HCT116 (cell line): Measurements from ENCODE around the gene CALM3. TPM values are rescaled to one million over a fixed set of nuclear protein-coding genes. Genes with fewer than 3 reads are reported as not detected.

ENCODE experiments used
- ATAC-seq: fragments of 200-7000 bp; cut with Tn5 transposase; 2 replicates; pipeline ENCODE4 v1.9.1; 2020; ENCODE audit warnings: mild to moderate bottlenecking, moderate library complexity
- BruUV-seq: library from RNA; stranded (reverse); fragments of 400-500 nt; replicated peaks from 2 replicates; lab custom pipeline; 2021; lab: Mats Ljungman, UMichigan
- CTCF ChIA-PET: fragments of 300-600 bp; sonication (Branson Sonifier 250); formaldehyde crosslinking; loops from one replicate; lab custom pipeline; 2021; ENCODE audit warnings: antibody characterized with exemption; lab: Charles Lee
- POLR2A ChIA-PET: fragments of 300-600, 350-600 bp; sonication (Branson Sonifier 250); formaldehyde crosslinking; loops from one replicate; lab custom pipeline; 2021; ENCODE audit warnings: antibody characterized with exemption; lab: Charles Lee
- RAD21 ChIA-PET, 2 experiments: fragments of 300-600 bp; sonication (Branson Sonifier 250); formaldehyde crosslinking; loops; one replicate each; lab custom pipeline; 2023; ENCODE audit warnings: low total read pairs in 2 of 2; ENCODE audit not compliant: uncharacterized antibody in 2 of 2, unreplicated experiment in 2 of 2, low non-redundant PET in 1 of 2; lab: Charles Lee
- DNase-seq: peaks from one replicate; pipeline ENCODE4 v3.0.0-alpha.2; 2010; ENCODE audit warnings: low read depth, low spot score
- H2AFZ ChIP-seq: fragments of 200-600 bp; shearing (Covaris generic), sonication (generic); 2 replicates; pipeline ENCODE4 v1.6.1; 2017; ENCODE audit warnings: low read depth, mixed run types, mixed read lengths, antibody characterized with exemption, low read length; ENCODE audit not compliant: poor library complexity, severe bottlenecking
- H3K27ac ChIP-seq: 2 replicates; pipeline ENCODE4 v1.5.1; 2012; ENCODE audit warnings: low read depth, low read length
- H3K27me3 ChIP-seq: fragments of 200-600 bp; sonication (generic); 2 replicates; pipeline ENCODE4 v1.6.1; 2016; ENCODE audit warnings: mixed run types, low read length, mixed read lengths; ENCODE audit not compliant: insufficient read depth
- H3K36me3 ChIP-seq, 2 experiments: fragments of 200-500 bp in 1 of 2; fragments of 200-600 bp in 1 of 2; sonication (Bioruptor generic) in 1 of 2; sonication (generic) in 1 of 2; 2 replicates each; pipeline versions ENCODE4 v1.5.1 to v1.6.1; 2014 to 2016; ENCODE audit warnings: low read length in 2 of 2, inconsistent platforms in 1 of 2, mixed read lengths in 1 of 2, mixed run types in 1 of 2; ENCODE audit not compliant: insufficient read depth in 2 of 2, control insufficient read depth in 1 of 2
- H3K4me1 ChIP-seq, 2 experiments: fragments of 200-600 bp in 1 of 2; sonication (generic) in 1 of 2; 2 replicates each; pipeline versions ENCODE4 v1.5.1 to v1.6.1; 2012 to 2017; ENCODE audit warnings: low read length in 2 of 2, inconsistent platforms in 1 of 2, mild to moderate bottlenecking in 1 of 2, mixed read lengths in 1 of 2, mixed run types in 1 of 2, moderate library complexity in 1 of 2; ENCODE audit not compliant: insufficient read depth in 2 of 2, control insufficient read depth in 1 of 2
- H3K4me2 ChIP-seq: fragments of 200-600 bp; sonication (generic); 2 replicates; pipeline ENCODE4 v1.6.1; 2017; ENCODE audit warnings: mixed run types, low read length, mixed read lengths
- H3K4me3 ChIP-seq, 2 experiments: fragments of 200-600 bp in 1 of 2; sonication (generic) in 1 of 2; replicated peaks in 1 of 2; 2 replicates each; pipeline ENCODE4 v1.5.1; 2011 to 2016; ENCODE audit warnings: low read length in 2 of 2, control low read depth in 1 of 2, low read depth in 1 of 2, mild to moderate bottlenecking in 1 of 2, mixed read lengths in 1 of 2, mixed run types in 1 of 2
- H3K79me2 ChIP-seq: fragments of 200-600 bp; sonication (generic); 2 replicates; pipeline ENCODE4 v1.6.1; 2017; ENCODE audit warnings: mild to moderate bottlenecking, mixed run types, low read length, moderate library complexity, mixed read lengths; ENCODE audit not compliant: insufficient read depth
- H3K9ac ChIP-seq: fragments of 200-600 bp; sonication (generic); 2 replicates; pipeline ENCODE4 v1.6.1; 2016; ENCODE audit warnings: low read length, mixed read lengths
- H3K9me2 ChIP-seq: fragments of 200-600 bp; sonication (generic), shearing (Covaris generic); 2 replicates; pipeline ENCODE4 v1.6.1; 2017; ENCODE audit warnings: mixed run types, mild to moderate bottlenecking, moderate library complexity; ENCODE audit not compliant: insufficient read depth
- H3K9me3 ChIP-seq, 2 experiments: fragments of 200-500 bp in 1 of 2; fragments of 200-600 bp in 1 of 2; sonication (Bioruptor generic) in 1 of 2; sonication (generic) in 1 of 2; 2 replicates each; pipeline ENCODE4 v1.6.1; 2014 to 2017; ENCODE audit warnings: low read length in 2 of 2, mixed read lengths in 2 of 2, inconsistent platforms in 1 of 2, low read depth in 1 of 2, mild to moderate bottlenecking in 1 of 2, mixed run types in 1 of 2, moderate library complexity in 1 of 2; ENCODE audit not compliant: control insufficient read depth in 1 of 2, insufficient read depth in 1 of 2
- H4K20me1 ChIP-seq: fragments of 200-600 bp; sonication (generic), shearing (Covaris generic); 2 replicates; pipeline ENCODE4 v1.6.1; 2017; ENCODE audit warnings: mixed run types, mild to moderate bottlenecking, moderate library complexity; ENCODE audit not compliant: insufficient read depth
- CBX3 ChIP-seq: IDR thresholded peaks from 2 replicates; pipeline ENCODE4 v1.6.1; 2012; ENCODE audit warnings: low read depth
- EZH2phosphoT487 ChIP-seq: fragments of 200-600 bp; IDR thresholded peaks from 2 replicates; pipeline ENCODE4 v1.6.1; 2018; ENCODE audit warnings: antibody characterized with exemption, borderline replicate concordance
- FOSL1 ChIP-seq: IDR thresholded peaks from 2 replicates; pipeline ENCODE4 v1.6.1; 2012; ENCODE audit warnings: low read depth
- POLR2A ChIP-seq: IDR thresholded peaks from 2 replicates; pipeline ENCODE4 v1.7.0; 2011; ENCODE audit warnings: borderline replicate concordance; ENCODE audit not compliant: insufficient read depth, insufficient read length; ENCODE audit errors: extremely low read depth
- RAD21 ChIP-seq: IDR thresholded peaks from 2 replicates; pipeline ENCODE4 v1.6.1; 2012; ENCODE audit warnings: low read depth, mild to moderate bottlenecking
- SP1 ChIP-seq: IDR thresholded peaks from 2 replicates; pipeline ENCODE4 v1.6.1; 2012; ENCODE audit warnings: low read depth
- SRF ChIP-seq: IDR thresholded peaks from 2 replicates; pipeline ENCODE4 v1.6.1; 2012; ENCODE audit warnings: low read depth
- TCF7L2 ChIP-seq: IDR thresholded peaks from 2 replicates; pipeline ENCODE4 v1.7.0; 2011; ENCODE audit warnings: borderline replicate concordance, inconsistent platforms; ENCODE audit not compliant: insufficient read depth, insufficient read length; ENCODE audit errors: extremely low read depth
- YY1 ChIP-seq: IDR thresholded peaks from 2 replicates; pipeline ENCODE4 v1.6.1; 2011; ENCODE audit warnings: low read length, low read depth, moderate library complexity, mild to moderate bottlenecking; ENCODE audit not compliant: insufficient replicate concordance; ENCODE audit errors: extremely low read depth
- ZFX ChIP-seq: fragments of 450-650 bp; IDR thresholded peaks from 2 replicates; pipeline ENCODE4 v1.6.1; 2017
- ZNF274 ChIP-seq: fragments of 200-500 bp; sonication (Bioruptor generic); IDR thresholded peaks from 2 replicates; pipeline ENCODE4 v1.6.1; 2014; ENCODE audit warnings: mild to moderate bottlenecking, low read depth, low read length, inconsistent platforms
- intact Hi-C: fragments of 100-400 bp; cut with micrococcal nuclease; formaldehyde crosslinking; loops from 2 replicates; pipeline ENCODE4 v1.10.0; 2022
- total RNA-seq: library from RNA; stranded (reverse); gene quantifications from one replicate; pipeline ENCODE4 v1.2.1, GENCODE V29; 2021; ENCODE audit not compliant: unreplicated experiment
- TF ChIP-seq, protein P1 (sequence below): IDR thresholded peaks from 2 replicates; pipeline ENCODE4 v1.6.1; 2012
- TF ChIP-seq, protein P2 (sequence below): IDR thresholded peaks from 2 replicates; pipeline ENCODE4 v1.6.1; 2012
- TF ChIP-seq, protein P3 (sequence below): IDR thresholded peaks from 2 replicates; pipeline ENCODE4 v1.6.1; 2012; ENCODE audit warnings: low read depth

The CALM3 gene
- total RNA-seq, 1 experiment from 2014 or later = 335 TPM

DNA sequence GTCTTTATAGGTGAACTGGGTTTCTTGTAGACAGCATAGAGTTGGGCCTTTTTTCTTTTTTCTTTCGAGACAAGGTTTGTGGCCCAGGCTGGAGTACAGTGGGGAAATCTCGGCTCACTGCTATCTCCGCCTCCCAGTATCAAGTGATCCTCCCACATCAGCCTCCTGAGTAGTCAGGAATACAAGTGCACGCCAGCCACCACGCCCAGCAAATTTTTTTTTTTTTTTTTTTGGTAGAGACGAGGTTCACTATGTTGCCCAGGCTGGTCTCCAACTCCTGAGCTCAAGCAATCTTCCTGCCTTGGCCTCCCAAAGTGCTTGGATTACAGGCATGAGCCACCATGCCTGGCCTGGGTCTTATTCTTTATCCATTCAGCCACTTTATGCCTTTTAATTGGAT lies 5.1 kb upstream of the CALM3 start:
- Histone ChIP-seq H3K27ac (no peak overlapping the region), H3K79me2 (no peaks in the 10 kb centered on the region), H3K9me2 (no peaks in the 10 kb centered on the region), H4K20me1 (no peaks in the 10 kb centered on the region), H2AFZ (no peak overlapping the region), H3K4me1 (peaks cover 4 to 19% of the 10 kb centered on the region in 2 experiments; a peak in 3 of 4 replicates), H3K36me3 (no peaks in the 10 kb centered on the region), H3K4me3 (no peak overlapping the region), H3K9ac (no peak overlapping the region), H3K9me3 (no peaks in the 10 kb centered on the region), H3K4me2 (peak overlapping the region; percentile 16), H3K27me3 (no peaks in the 10 kb centered on the region)
- DNase-seq = no peak
- no TSS peak for BruUV-seq
- peak; percentile 23; the same call in 1 of the 2 replicates for ATAC-seq
- TF ChIP-seq SP1 (no peak), CBX3 (no peak), ZNF274 (no peak), POLR2A (no peak), ZFX (no peak), YY1 (no peak), TCF7L2 (no peak), FOSL1 (no peak), SRF (no peak), RAD21 (no peak), EZH2phosphoT487 (no peak)
- TF ChIP-seq, protein P1, sequence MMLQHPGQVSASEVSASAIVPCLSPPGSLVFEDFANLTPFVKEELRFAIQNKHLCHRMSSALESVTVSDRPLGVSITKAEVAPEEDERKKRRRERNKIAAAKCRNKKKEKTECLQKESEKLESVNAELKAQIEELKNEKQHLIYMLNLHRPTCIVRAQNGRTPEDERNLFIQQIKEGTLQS = no peak
- TF ChIP-seq, protein P2, sequence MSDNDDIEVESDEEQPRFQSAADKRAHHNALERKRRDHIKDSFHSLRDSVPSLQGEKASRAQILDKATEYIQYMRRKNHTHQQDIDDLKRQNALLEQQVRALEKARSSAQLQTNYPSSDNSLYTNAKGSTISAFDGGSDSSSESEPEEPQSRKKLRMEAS = no peak
- TF ChIP-seq, protein P3, sequence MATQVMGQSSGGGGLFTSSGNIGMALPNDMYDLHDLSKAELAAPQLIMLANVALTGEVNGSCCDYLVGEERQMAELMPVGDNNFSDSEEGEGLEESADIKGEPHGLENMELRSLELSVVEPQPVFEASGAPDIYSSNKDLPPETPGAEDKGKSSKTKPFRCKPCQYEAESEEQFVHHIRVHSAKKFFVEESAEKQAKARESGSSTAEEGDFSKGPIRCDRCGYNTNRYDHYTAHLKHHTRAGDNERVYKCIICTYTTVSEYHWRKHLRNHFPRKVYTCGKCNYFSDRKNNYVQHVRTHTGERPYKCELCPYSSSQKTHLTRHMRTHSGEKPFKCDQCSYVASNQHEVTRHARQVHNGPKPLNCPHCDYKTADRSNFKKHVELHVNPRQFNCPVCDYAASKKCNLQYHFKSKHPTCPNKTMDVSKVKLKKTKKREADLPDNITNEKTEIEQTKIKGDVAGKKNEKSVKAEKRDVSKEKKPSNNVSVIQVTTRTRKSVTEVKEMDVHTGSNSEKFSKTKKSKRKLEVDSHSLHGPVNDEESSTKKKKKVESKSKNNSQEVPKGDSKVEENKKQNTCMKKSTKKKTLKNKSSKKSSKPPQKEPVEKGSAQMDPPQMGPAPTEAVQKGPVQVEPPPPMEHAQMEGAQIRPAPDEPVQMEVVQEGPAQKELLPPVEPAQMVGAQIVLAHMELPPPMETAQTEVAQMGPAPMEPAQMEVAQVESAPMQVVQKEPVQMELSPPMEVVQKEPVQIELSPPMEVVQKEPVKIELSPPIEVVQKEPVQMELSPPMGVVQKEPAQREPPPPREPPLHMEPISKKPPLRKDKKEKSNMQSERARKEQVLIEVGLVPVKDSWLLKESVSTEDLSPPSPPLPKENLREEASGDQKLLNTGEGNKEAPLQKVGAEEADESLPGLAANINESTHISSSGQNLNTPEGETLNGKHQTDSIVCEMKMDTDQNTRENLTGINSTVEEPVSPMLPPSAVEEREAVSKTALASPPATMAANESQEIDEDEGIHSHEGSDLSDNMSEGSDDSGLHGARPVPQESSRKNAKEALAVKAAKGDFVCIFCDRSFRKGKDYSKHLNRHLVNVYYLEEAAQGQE = no peak
- POLR2A ChIA-PET = no interaction called here
- CTCF ChIA-PET = interaction anchor here (0.7 to 1.2 kb wide), 2 partner anchors 58 to 815 kb away, joined by 3 read pairs; no protein-coding TSS in a partner anchor
- RAD21 ChIA-PET = no interaction called here
- intact Hi-C loops = no loop called here
